GM04504 (cell line): ENCODE data around the gene LYPD6.

Experiments
- DNase-seq: peaks from one replicate; pipeline ENCODE4 v3.0.0-alpha.2; 2012; ENCODE audit warnings: low read depth

The LYPD6 gene

GRCh38 chr2:149513461-149513860, 183.1 kb downstream of the LYPD6 start:
- no peak for DNase-seq
